H7 (cell line): ENCODE data around the gene TMEM161B. TPM values are rescaled to one million over a fixed set of nuclear protein-coding genes. Genes with fewer than 3 reads are reported as not detected.
A peak's percentile ranks its signal among the peaks of the same experiment; 100 is the strongest.
"Not testable (repeated sequence)": the region's sequence is repeated elsewhere in the genome, so short reads cannot be mapped to it uniquely, and the experiment has no call there.

Experiments
- DNase-seq: peaks from one replicate; pipeline ENCODE4 v3.0.0; 2012
- H3K27me3 ChIP-seq: 2 replicates; pipeline ENCODE4 v1.6.0; 2011; ENCODE audit warnings: mild to moderate bottlenecking, low read length; ENCODE audit not compliant: control insufficient read depth, insufficient read depth
- H3K36me3 ChIP-seq: replicated peaks from 2 replicates; pipeline ENCODE4 v1.5.1; 2011; ENCODE audit warnings: low read length; ENCODE audit not compliant: control insufficient read depth, insufficient read depth
- H3K4me3 ChIP-seq: 2 replicates; pipeline ENCODE4 v1.5.1; 2011; ENCODE audit warnings: low read depth, mild to moderate bottlenecking, control low read depth, low read length, moderate library complexity; ENCODE audit not compliant: insufficient read depth
- total RNA-seq: library from RNA; depleted of rRNA; stranded (reverse); fragments of >200 nt; shearing (Covaris generic); gene quantifications from 2 replicates; pipeline ENCODE4 v1.2.3, GENCODE V29; 2014; rRNA removed

TMEM161B gene
- total RNA-seq = 12.2 and 15.1 TPM in 2 replicates

- H3K36me3 ChIP-seq = peaks cover 4% of the 10 kb centered on the region
- DNase-seq = peak; percentile 65
- peak within 1 kb of the TSS; percentile 65 for H3K4me3 ChIP-seq
- H3K27me3 ChIP-seq = no peaks in the 10 kb centered on the region
Observed at GRCh38 chr5:88268385-88269184, at the start of gene TMEM161B. Gene TMEM161B (minus strand): TSS chr5:88268845. CDS start chr5:88268723, 122 bp downstream.

- H3K36me3 ChIP-seq = no peaks in the 10 kb centered on the region
- peak; percentile 23 for DNase-seq
Observed at GRCh38 chr5:88304356-88304755, 35.7 kb upstream of the TMEM161B start.

GRCh38 chr5:88298425-88298824, 29.8 kb upstream of the TMEM161B start:
- DNase-seq = no peak
- H3K4me3 ChIP-seq = no peak overlapping the region
- no peaks in the 10 kb centered on the region for H3K27me3 ChIP-seq
- no peaks in the 10 kb centered on the region for H3K36me3 ChIP-seq

More at GRCh38 chr5:88304356-88304755, 35.7 kb upstream of the TMEM161B start:
- no peak overlapping the region for H3K4me3 ChIP-seq
- no peaks in the 10 kb centered on the region for H3K27me3 ChIP-seq

- no peak for DNase-seq
- H3K27me3 ChIP-seq = no peaks in the 10 kb centered on the region
- no peaks in the 10 kb centered on the region for H3K36me3 ChIP-seq
- H3K4me3 ChIP-seq = no peak overlapping the region
Observed at GRCh38 chr5:88290801-88291200, 22.2 kb upstream of the TMEM161B start.

GRCh38 chr5:88288528-88289197, 20.0 kb upstream of the TMEM161B start:
- Histone ChIP-seq H3K4me3 (no peak overlapping the region), H3K36me3 (no peaks in the 10 kb centered on the region), H3K27me3 (no peaks in the 10 kb centered on the region)
- no peak for DNase-seq

- H3K36me3 ChIP-seq = no peaks in the 10 kb centered on the region
- no peak overlapping the region for H3K4me3 ChIP-seq
- DNase-seq = no peak
- H3K27me3 ChIP-seq = no peaks in the 10 kb centered on the region
Observed at GRCh38 chr5:88287846-88288527, 19.3 kb upstream of the TMEM161B start.

GRCh38 chr5:88287302-88287701, 18.7 kb upstream of the TMEM161B start:
- no peak for DNase-seq
- H3K27me3 ChIP-seq = no peaks in the 10 kb centered on the region
- no peaks in the 10 kb centered on the region; the same call in 1 of the 2 replicates for H3K36me3 ChIP-seq
- no peak overlapping the region for H3K4me3 ChIP-seq

- no peaks in the 10 kb centered on the region for H3K27me3 ChIP-seq
- no peak overlapping the region for H3K4me3 ChIP-seq
- no peak for DNase-seq
- no peaks in the 10 kb centered on the region; the same call in 1 of the 2 replicates for H3K36me3 ChIP-seq
Observed at GRCh38 chr5:88283690-88284089, 15.0 kb upstream of the TMEM161B start.

- H3K36me3 ChIP-seq = no peaks in the 10 kb centered on the region; the same call in 1 of the 2 replicates
- DNase-seq = no peak
Observed at GRCh38 chr5:88281322-88281721, 12.7 kb upstream of the TMEM161B start.

GRCh38 chr5:88279584-88279983, 10.9 kb upstream of the TMEM161B start:
- Histone ChIP-seq H3K27me3 (no peaks in the 10 kb centered on the region), H3K4me3 (no peak overlapping the region), H3K36me3 (no peaks in the 10 kb centered on the region; the same call in 1 of the 2 replicates)
- no peak for DNase-seq

More at GRCh38 chr5:88281322-88281721, 12.7 kb upstream of the TMEM161B start:
- H3K27me3 ChIP-seq = no peaks in the 10 kb centered on the region
- no peak overlapping the region for H3K4me3 ChIP-seq

- Histone ChIP-seq H3K4me3 (no peak overlapping the region), H3K36me3 (no peaks in the 10 kb centered on the region; the same call in none of the 2 replicates), H3K27me3 (no peaks in the 10 kb centered on the region)
- no peak for DNase-seq
Observed at GRCh38 chr5:88276378-88276777, 7.7 kb upstream of the TMEM161B start.

- no peak for DNase-seq
- no peak overlapping the region for H3K4me3 ChIP-seq
- no peaks in the 10 kb centered on the region for H3K27me3 ChIP-seq
- peaks cover 1% of the 10 kb centered on the region for H3K36me3 ChIP-seq
Observed at GRCh38 chr5:88275581-88275980, 6.9 kb upstream of the TMEM161B start.

- peak overlapping the region; percentile 65 for H3K4me3 ChIP-seq
- no peak for DNase-seq
- H3K36me3 ChIP-seq = peaks cover 4% of the 10 kb centered on the region
- no peaks in the 10 kb centered on the region for H3K27me3 ChIP-seq
Observed at GRCh38 chr5:88269222-88269771, 652 bp upstream of the TMEM161B start.

GRCh38 chr5:88264565-88264964, 4.1 kb downstream of the TMEM161B start:
- H3K36me3 ChIP-seq, DNase-seq, H3K4me3 ChIP-seq, H3K27me3 ChIP-seq: not testable (repeated sequence)
